Adipocyte (in vitro differentiated cells): ENCODE measurements around the gene EFEMP1.

Experiments
- DNase-seq: peaks from one replicate; pipeline ENCODE4 v3.0.0-alpha.2; 2015; ENCODE audit warnings: low read depth
- H3K27me3 ChIP-seq: replicated peaks from 2 replicates; pipeline ENCODE4 v1.7.0; 2013; ENCODE audit warnings: mild to moderate bottlenecking, low read length, moderate library complexity; ENCODE audit not compliant: control insufficient read depth, insufficient read depth
- H3K36me3 ChIP-seq: 2 replicates; pipeline ENCODE4 v1.7.0; 2013; ENCODE audit warnings: low read length, mild to moderate bottlenecking, moderate library complexity; ENCODE audit not compliant: control insufficient read depth, insufficient read depth, severe bottlenecking
- H3K4me1 ChIP-seq: 2 replicates; pipeline ENCODE4 v1.7.0; 2013; ENCODE audit warnings: mild to moderate bottlenecking, low read length, moderate library complexity; ENCODE audit not compliant: control insufficient read depth, insufficient read depth
- H3K4me3 ChIP-seq: 2 replicates; pipeline ENCODE4 v1.7.0; 2013; ENCODE audit warnings: mild to moderate bottlenecking, low read length, moderate library complexity
- H3K9ac ChIP-seq: 2 replicates; pipeline ENCODE4 v1.7.0; 2013; ENCODE audit warnings: mild to moderate bottlenecking, low read length, moderate library complexity
- H3K9me3 ChIP-seq: 2 replicates; pipeline ENCODE4 v1.7.0; 2013; ENCODE audit warnings: mild to moderate bottlenecking, low read length, moderate library complexity; ENCODE audit not compliant: control insufficient read depth

EFEMP1 gene

GRCh38 chr2:55864351-55865084 lies 59.1 kb downstream of the EFEMP1 start:
- Histone ChIP-seq H3K27me3 (no peaks in the 10 kb centered on the region), H3K9me3 (no peaks in the 10 kb centered on the region), H3K9ac (peak overlapping the region; percentile 67), H3K4me3 (no peak overlapping the region), H3K36me3 (peaks cover 35% of the 10 kb centered on the region), H3K4me1 (peaks cover 58% of the 10 kb centered on the region)
- no peak for DNase-seq

- Histone ChIP-seq H3K9me3 (no peaks in the 10 kb centered on the region), H3K9ac (peak overlapping the region; percentile 67), H3K27me3 (no peaks in the 10 kb centered on the region), H3K36me3 (peaks cover 28% of the 10 kb centered on the region), H3K4me3 (peak overlapping the region; percentile 7), H3K4me1 (peaks cover 50% of the 10 kb centered on the region)
- peak; percentile 98 for DNase-seq
Observed at GRCh38 chr2:55862673-55863390, 60.8 kb downstream of the EFEMP1 start.

GRCh38 chr2:55862246-55862645 lies 61.3 kb downstream of the EFEMP1 start:
- Histone ChIP-seq H3K9ac (peak overlapping the region; percentile 67), H3K36me3 (peaks cover 22% of the 10 kb centered on the region), H3K9me3 (no peaks in the 10 kb centered on the region), H3K4me3 (peak overlapping the region; percentile 39), H3K4me1 (peaks cover 45% of the 10 kb centered on the region), H3K27me3 (no peaks in the 10 kb centered on the region)
- DNase-seq, result peak; percentile 97

- H3K9ac ChIP-seq, result peak overlapping the region; percentile 67
- H3K9me3 ChIP-seq, result no peaks in the 10 kb centered on the region
- peaks cover 46% of the 10 kb centered on the region for H3K4me1 ChIP-seq
- H3K36me3 ChIP-seq, result peaks cover 17% of the 10 kb centered on the region
- DNase-seq, result peak; percentile 35
- no peaks in the 10 kb centered on the region for H3K27me3 ChIP-seq
- H3K4me3 ChIP-seq, result peak overlapping the region; percentile 39
Observed at GRCh38 chr2:55861733-55862132, 61.8 kb downstream of the EFEMP1 start.

- H3K9ac ChIP-seq, result no peak overlapping the region
- H3K4me3 ChIP-seq, result no peak overlapping the region
- H3K36me3 ChIP-seq, result peaks cover 8% of the 10 kb centered on the region
- H3K27me3 ChIP-seq, result no peaks in the 10 kb centered on the region
- no peaks in the 10 kb centered on the region for H3K9me3 ChIP-seq
- peaks cover 41% of the 10 kb centered on the region for H3K4me1 ChIP-seq
- no peak for DNase-seq
Observed at GRCh38 chr2:55860832-55861231, 62.8 kb downstream of the EFEMP1 start.

- peaks cover 5% of the 10 kb centered on the region for H3K36me3 ChIP-seq
- no peaks in the 10 kb centered on the region for H3K27me3 ChIP-seq
- peaks cover 33% of the 10 kb centered on the region for H3K4me1 ChIP-seq
- H3K4me3 ChIP-seq, result no peak overlapping the region
- no peak overlapping the region for H3K9ac ChIP-seq
- no peak for DNase-seq
- no peaks in the 10 kb centered on the region for H3K9me3 ChIP-seq
Observed at GRCh38 chr2:55859875-55860274, 63.7 kb downstream of the EFEMP1 start.

- Histone ChIP-seq H3K9ac (no peak overlapping the region), H3K36me3 (peaks cover 5% of the 10 kb centered on the region), H3K4me3 (no peak overlapping the region), H3K9me3 (no peaks in the 10 kb centered on the region), H3K27me3 (no peaks in the 10 kb centered on the region), H3K4me1 (peaks cover 19% of the 10 kb centered on the region)
- no peak for DNase-seq
Observed at GRCh38 chr2:55857766-55858165, 65.8 kb downstream of the EFEMP1 start.

GRCh38 chr2:55856936-55857335 lies 66.6 kb downstream of the EFEMP1 start:
- peaks cover 5% of the 10 kb centered on the region for H3K36me3 ChIP-seq
- H3K9ac ChIP-seq, result no peak overlapping the region
- DNase-seq, result no peak
- no peaks in the 10 kb centered on the region for H3K9me3 ChIP-seq
- no peaks in the 10 kb centered on the region for H3K27me3 ChIP-seq
- H3K4me1 ChIP-seq, result peaks cover 16% of the 10 kb centered on the region
- H3K4me3 ChIP-seq, result no peak overlapping the region

- H3K36me3 ChIP-seq, result no peaks in the 10 kb centered on the region
- no peaks in the 10 kb centered on the region for H3K27me3 ChIP-seq
- no peak for DNase-seq
- no peaks in the 10 kb centered on the region for H3K9me3 ChIP-seq
- H3K4me1 ChIP-seq, result peaks cover 17% of the 10 kb centered on the region
- no peak overlapping the region for H3K4me3 ChIP-seq
- no peak overlapping the region for H3K9ac ChIP-seq
Observed at GRCh38 chr2:55848096-55848495, 75.5 kb downstream of the EFEMP1 start.

GRCh38 chr2:55846426-55846825 lies 77.2 kb downstream of the EFEMP1 start:
- H3K4me1 ChIP-seq, result peaks cover 34% of the 10 kb centered on the region
- H3K27me3 ChIP-seq, result no peaks in the 10 kb centered on the region
- DNase-seq, result no peak
- no peaks in the 10 kb centered on the region for H3K36me3 ChIP-seq
- H3K9me3 ChIP-seq, result no peaks in the 10 kb centered on the region
- H3K4me3 ChIP-seq, result no peak overlapping the region
- no peak overlapping the region for H3K9ac ChIP-seq

- DNase-seq, result no peak
- Histone ChIP-seq H3K9me3 (no peaks in the 10 kb centered on the region), H3K9ac (no peak overlapping the region), H3K36me3 (no peaks in the 10 kb centered on the region), H3K27me3 (no peaks in the 10 kb centered on the region), H3K4me3 (no peak overlapping the region), H3K4me1 (peaks cover 34% of the 10 kb centered on the region)
Observed at GRCh38 chr2:55844986-55845385, 78.6 kb downstream of the EFEMP1 start.
